ENCODE data around the gene CX3CL1. TPM values are rescaled to one million over a fixed set of nuclear protein-coding genes. Genes with fewer than 3 reads are reported as not detected.

Gene CX3CL1
- polyA plus RNA-seq, 4 donors: 0.67 to 25.4 (median 9.7) TPM

DNA sequence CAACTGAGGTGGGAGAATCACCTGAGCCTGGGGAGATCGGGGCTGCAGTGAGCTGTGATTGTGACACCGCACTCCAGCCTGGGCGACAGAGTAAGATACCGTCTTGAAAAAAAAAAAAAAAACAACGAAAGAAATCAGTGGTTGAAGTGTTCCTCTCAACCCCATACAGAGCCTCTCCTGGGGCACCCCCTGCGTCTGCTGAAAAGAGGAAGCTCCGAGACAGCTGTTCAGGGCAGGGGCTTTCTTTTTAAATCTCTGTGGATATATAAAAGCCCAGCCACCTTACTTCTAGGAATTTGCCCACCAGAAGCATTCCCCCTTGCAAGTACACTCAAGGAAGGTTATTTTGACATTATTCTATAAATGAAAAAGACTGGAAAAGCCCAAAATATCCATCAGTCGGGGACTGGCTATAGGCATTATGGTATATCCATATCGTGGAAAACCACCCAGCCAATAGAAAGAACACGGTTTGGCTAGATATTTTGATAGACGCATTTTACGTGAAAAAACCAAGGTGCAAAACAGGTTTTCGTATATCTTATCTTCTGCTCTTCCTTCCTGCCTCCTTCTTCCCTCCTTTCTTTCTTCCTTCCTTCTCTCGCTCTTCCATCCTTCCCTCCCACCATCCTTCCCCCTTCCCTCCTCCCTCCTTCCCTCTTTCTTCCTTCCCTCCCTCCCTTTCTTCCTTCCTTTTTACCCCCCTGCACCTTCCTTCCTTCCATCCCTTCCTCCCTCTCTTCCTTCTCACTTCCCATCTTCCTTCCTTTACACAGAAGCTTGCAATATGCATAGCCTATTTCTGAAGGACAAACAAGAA lies 22.9 kb upstream of the CX3CL1 start:
- H3K4me3 ChIP-seq (ENCODE audit: low read depth in 1 of 3, low read length in 3 of 3): no peak overlapping the region
- peaks cover 0 to 3% of the 10 kb centered on the region in 2 donors for H3K9me3 ChIP-seq (ENCODE audit: control insufficient read depth in 2 of 2, insufficient read depth in 1 of 2, low read depth in 1 of 2, low read length in 1 of 2)
- FAIRE-seq: no peak
- peaks cover 0 to 5% (median 2%) of the 10 kb centered on the region in 3 donors for H3K27me3 ChIP-seq (ENCODE audit: control insufficient read depth in 3 of 3, insufficient read depth in 3 of 3, low read length in 3 of 3)
- no peaks in the 10 kb centered on the region for H3K36me3 ChIP-seq (ENCODE audit: control insufficient read depth in 3 of 3, insufficient read depth in 2 of 3, low read depth in 1 of 3, low read length in 3 of 3)
- 44 to 56% (median 48%) methylated on average over 14 of the region's 14 CpGs for WGBS, 3 donors
- no peaks in the 10 kb centered on the region for H3K4me1 ChIP-seq (ENCODE audit: control insufficient read depth in 3 of 3, insufficient read depth in 2 of 3, low read depth in 1 of 3, low read length in 2 of 3)
- no peak overlapping the region for H3K27ac ChIP-seq (ENCODE audit: low read depth in 1 of 3, low read length in 2 of 3)
- no peak for DNase-seq

GRCh38 chr16:57352636-57353047 lies 19.6 kb upstream of the CX3CL1 start:
- DNase-seq: no peak
- no peaks in the 10 kb centered on the region for H3K9me3 ChIP-seq (ENCODE audit: control insufficient read depth in 2 of 2, insufficient read depth in 1 of 2, low read depth in 1 of 2, low read length in 1 of 2)
- no peaks in the 10 kb centered on the region for H3K36me3 ChIP-seq (ENCODE audit: control insufficient read depth in 3 of 3, insufficient read depth in 2 of 3, low read depth in 1 of 3, low read length in 3 of 3)
- no peaks in the 10 kb centered on the region for H3K4me1 ChIP-seq (ENCODE audit: control insufficient read depth in 3 of 3, insufficient read depth in 2 of 3, low read depth in 1 of 3, low read length in 2 of 3)
- no peak overlapping the region for H3K4me3 ChIP-seq (ENCODE audit: low read depth in 1 of 3, low read length in 3 of 3)
- WGBS, 3 donors: 61 to 75% (median 62%) methylated on average over 5 to 6 of the region's 6 CpGs
- no peak overlapping the region for H3K27ac ChIP-seq (ENCODE audit: low read depth in 1 of 3, low read length in 2 of 3)
- FAIRE-seq: no peak
- H3K27me3 ChIP-seq (ENCODE audit: control insufficient read depth in 3 of 3, insufficient read depth in 3 of 3, low read length in 3 of 3): peaks cover 0 to 5% (median 2%) of the 10 kb centered on the region in 3 donors

DNA sequence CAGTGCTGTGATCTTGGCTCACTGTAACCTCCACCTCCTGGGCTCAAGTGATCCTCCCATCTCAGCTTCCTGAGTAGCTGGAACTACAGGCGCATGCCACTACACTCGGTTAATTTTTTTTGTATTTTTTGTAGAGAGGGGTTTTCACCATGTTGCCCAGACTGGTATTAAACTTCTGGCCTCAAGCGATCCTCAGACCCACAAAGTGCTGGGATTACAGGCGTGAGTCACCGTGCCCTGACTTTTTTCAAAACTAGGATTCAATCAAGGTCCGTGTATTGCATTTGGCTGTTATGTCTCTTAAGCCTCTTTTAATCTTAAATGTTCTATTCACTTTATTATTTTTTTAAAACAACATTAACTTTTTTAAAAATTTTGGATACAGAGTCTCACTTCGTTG lies 18.0 kb upstream of the CX3CL1 start:
- H3K4me3 ChIP-seq (ENCODE audit: low read depth in 1 of 3, low read length in 3 of 3): no peak overlapping the region
- no peaks in the 10 kb centered on the region for H3K4me1 ChIP-seq (ENCODE audit: control insufficient read depth in 3 of 3, insufficient read depth in 2 of 3, low read depth in 1 of 3, low read length in 2 of 3)
- H3K27me3 ChIP-seq (ENCODE audit: control insufficient read depth in 3 of 3, insufficient read depth in 3 of 3, low read length in 3 of 3): peaks cover 0 to 2% (median 0%) of the 10 kb centered on the region in 3 donors
- 81 to 91% (median 90%) methylated on average over 7 of the region's 7 CpGs for WGBS, 3 donors
- no peak overlapping the region for H3K27ac ChIP-seq (ENCODE audit: low read depth in 1 of 3, low read length in 2 of 3)
- H3K9me3 ChIP-seq (ENCODE audit: control insufficient read depth in 2 of 2, insufficient read depth in 1 of 2, low read depth in 1 of 2, low read length in 1 of 2): no peaks in the 10 kb centered on the region
- no peak for FAIRE-seq
- DNase-seq: no peak
- no peaks in the 10 kb centered on the region for H3K36me3 ChIP-seq (ENCODE audit: control insufficient read depth in 3 of 3, insufficient read depth in 2 of 3, low read depth in 1 of 3, low read length in 3 of 3)

GRCh38 chr16:57355898-57356414 lies 16.3 kb upstream of the CX3CL1 start:
- H3K4me3 ChIP-seq (ENCODE audit: low read depth in 1 of 3, low read length in 3 of 3): no peak overlapping the region
- H3K9me3 ChIP-seq (ENCODE audit: control insufficient read depth in 2 of 2, insufficient read depth in 1 of 2, low read depth in 1 of 2, low read length in 1 of 2): no peaks in the 10 kb centered on the region
- 88 to 94% (median 89%) methylated on average over 5 of the region's 5 CpGs for WGBS, 3 donors
- H3K27me3 ChIP-seq (ENCODE audit: control insufficient read depth in 3 of 3, insufficient read depth in 3 of 3, low read length in 3 of 3): no peaks in the 10 kb centered on the region
- FAIRE-seq (no peak), DNase-seq (no peak)
- H3K36me3 ChIP-seq (ENCODE audit: control insufficient read depth in 3 of 3, insufficient read depth in 2 of 3, low read depth in 1 of 3, low read length in 3 of 3): no peaks in the 10 kb centered on the region
- no peak overlapping the region for H3K27ac ChIP-seq (ENCODE audit: low read depth in 1 of 3, low read length in 2 of 3)
- H3K4me1 ChIP-seq (ENCODE audit: control insufficient read depth in 3 of 3, insufficient read depth in 2 of 3, low read depth in 1 of 3, low read length in 2 of 3): no peaks in the 10 kb centered on the region

GRCh38 chr16:57356547-57356946 lies 15.7 kb upstream of the CX3CL1 start:
- DNase-seq (no peak), FAIRE-seq (no peak)
- WGBS, 3 donors: 82 to 93% (median 91%) methylated on average over 4 of the region's 4 CpGs
- Histone ChIP-seq H3K4me1 (ENCODE audit: control insufficient read depth in 3 of 3, insufficient read depth in 2 of 3, low read depth in 1 of 3, low read length in 2 of 3) (no peaks in the 10 kb centered on the region), H3K9me3 (ENCODE audit: control insufficient read depth in 2 of 2, insufficient read depth in 1 of 2, low read depth in 1 of 2, low read length in 1 of 2) (no peaks in the 10 kb centered on the region), H3K27ac (ENCODE audit: low read depth in 1 of 3, low read length in 2 of 3) (no peak overlapping the region), H3K36me3 (ENCODE audit: control insufficient read depth in 3 of 3, insufficient read depth in 2 of 3, low read depth in 1 of 3, low read length in 3 of 3) (no peaks in the 10 kb centered on the region), H3K27me3 (ENCODE audit: control insufficient read depth in 3 of 3, insufficient read depth in 3 of 3, low read length in 3 of 3) (no peaks in the 10 kb centered on the region), H3K4me3 (ENCODE audit: low read depth in 1 of 3, low read length in 3 of 3) (no peak overlapping the region)

DNA sequence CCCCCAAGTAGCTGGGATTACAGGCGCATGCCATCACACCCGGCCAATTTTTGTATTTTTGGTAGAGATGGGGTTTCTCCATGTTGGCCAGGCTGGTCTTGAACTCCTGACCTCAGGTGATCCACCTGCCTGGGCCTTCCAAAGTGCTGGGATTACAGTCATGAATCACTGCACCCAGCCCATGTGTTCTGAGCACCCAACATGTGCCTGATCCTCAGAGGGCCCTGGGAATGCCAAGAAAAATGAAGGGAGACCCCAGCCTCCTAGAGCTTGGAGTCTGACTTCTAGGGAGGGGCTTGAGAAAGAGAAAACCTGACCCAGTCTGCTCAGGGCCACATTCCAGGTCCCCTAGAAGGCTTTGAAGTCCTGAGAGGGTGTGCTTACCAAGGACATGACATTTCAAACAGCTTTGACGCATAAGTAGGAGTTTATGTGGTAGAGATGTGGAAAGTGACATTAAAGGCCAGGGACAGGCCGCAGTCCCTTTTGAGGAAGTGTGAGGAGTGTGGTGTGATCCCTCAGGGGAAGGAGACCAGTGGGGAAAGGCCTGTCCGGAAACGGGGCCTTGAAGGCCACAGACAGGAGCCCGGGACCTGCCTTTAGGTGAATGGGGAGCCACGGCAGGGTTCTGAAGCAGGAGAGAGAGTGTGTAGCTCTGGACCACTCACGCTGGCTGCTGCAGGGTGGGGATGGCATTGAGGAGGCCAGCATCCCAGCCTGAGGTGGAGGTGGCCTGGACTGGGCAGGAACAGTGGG lies 14.8 kb upstream of the CX3CL1 start:
- Histone ChIP-seq H3K4me3 (ENCODE audit: low read depth in 1 of 3, low read length in 3 of 3) (no peak overlapping the region), H3K27ac (ENCODE audit: low read depth in 1 of 3, low read length in 2 of 3) (no peak overlapping the region), H3K4me1 (ENCODE audit: control insufficient read depth in 3 of 3, insufficient read depth in 2 of 3, low read depth in 1 of 3, low read length in 2 of 3) (no peaks in the 10 kb centered on the region), H3K36me3 (ENCODE audit: control insufficient read depth in 3 of 3, insufficient read depth in 2 of 3, low read depth in 1 of 3, low read length in 3 of 3) (no peaks in the 10 kb centered on the region), H3K9me3 (ENCODE audit: control insufficient read depth in 2 of 2, insufficient read depth in 1 of 2, low read depth in 1 of 2, low read length in 1 of 2) (no peaks in the 10 kb centered on the region), H3K27me3 (ENCODE audit: control insufficient read depth in 3 of 3, insufficient read depth in 3 of 3, low read length in 3 of 3) (no peaks in the 10 kb centered on the region)
- FAIRE-seq (no peak), DNase-seq (no peak)
- 79 to 91% (median 86%) methylated on average over 9 of the region's 9 CpGs for WGBS, 3 donors

GRCh38 chr16:57358086-57358420 lies 14.2 kb upstream of the CX3CL1 start:
- WGBS, 3 donors: 76 to 86% (median 82%) methylated on average over 7 of the region's 7 CpGs
- FAIRE-seq: no peak
- no peaks in the 10 kb centered on the region for H3K36me3 ChIP-seq (ENCODE audit: control insufficient read depth in 3 of 3, insufficient read depth in 2 of 3, low read depth in 1 of 3, low read length in 3 of 3)

GRCh38 chr16:57358527-57359095 lies 13.7 kb upstream of the CX3CL1 start, which contains the start of gene CCL22:
CCL22 (plus strand) TSS chr16:57358783; CDS start chr16:57358817, 34 bp downstream.
- H3K36me3 ChIP-seq (ENCODE audit: control insufficient read depth in 3 of 3, insufficient read depth in 2 of 3, low read depth in 1 of 3, low read length in 3 of 3): no peaks in the 10 kb centered on the region
- no peak within 1 kb of the TSS for H3K27ac ChIP-seq (ENCODE audit: low read depth in 1 of 3, low read length in 2 of 3)
- no peak for FAIRE-seq
- WGBS, 3 donors: 77 to 82% (median 80%) methylated on average over 9 of the region's 9 CpGs
- no peaks in the 10 kb centered on the region for H3K9me3 ChIP-seq (ENCODE audit: control insufficient read depth in 2 of 2, insufficient read depth in 1 of 2, low read depth in 1 of 2, low read length in 1 of 2)
- H3K4me1 ChIP-seq (ENCODE audit: control insufficient read depth in 3 of 3, insufficient read depth in 2 of 3, low read depth in 1 of 3, low read length in 2 of 3): no peaks in the 10 kb centered on the region
- no peak within 1 kb of the TSS for H3K4me3 ChIP-seq (ENCODE audit: low read depth in 1 of 3, low read length in 3 of 3)
- DNase-seq: no peak
- no peaks in the 10 kb centered on the region for H3K27me3 ChIP-seq (ENCODE audit: control insufficient read depth in 3 of 3, insufficient read depth in 3 of 3, low read length in 3 of 3)

More at GRCh38 chr16:57358086-57358420, 14.2 kb upstream of the CX3CL1 start:
- DNase-seq: no peak
- no peaks in the 10 kb centered on the region for H3K9me3 ChIP-seq (ENCODE audit: control insufficient read depth in 2 of 2, insufficient read depth in 1 of 2, low read depth in 1 of 2, low read length in 1 of 2)
- no peaks in the 10 kb centered on the region for H3K27me3 ChIP-seq (ENCODE audit: control insufficient read depth in 3 of 3, insufficient read depth in 3 of 3, low read length in 3 of 3)
- H3K27ac ChIP-seq (ENCODE audit: low read depth in 1 of 3, low read length in 2 of 3): no peak overlapping the region
- no peaks in the 10 kb centered on the region for H3K4me1 ChIP-seq (ENCODE audit: control insufficient read depth in 3 of 3, insufficient read depth in 2 of 3, low read depth in 1 of 3, low read length in 2 of 3)
- no peak overlapping the region for H3K4me3 ChIP-seq (ENCODE audit: low read depth in 1 of 3, low read length in 3 of 3)
